SU-DHL-6 (cell line): ENCODE data around the gene BAZ1A.

ENCODE experiments used
- CTCF ChIP-seq: fragments of 200-600 bp; sonication (generic); IDR thresholded peaks from one replicate; pipeline ENCODE4 v1.5.1; 2017; ENCODE audit warnings: antibody characterized with exemption, mild to moderate bottlenecking, low read length, moderate library complexity; ENCODE audit not compliant: insufficient read depth, poor library complexity, severe bottlenecking
- EZH2phosphoT487 ChIP-seq: fragments of 200-600 bp; sonication (generic), shearing (Covaris generic); conservative IDR thresholded peaks from 2 replicates; pipeline ENCODE4 v1.6.1; 2018; ENCODE audit warnings: mild to moderate bottlenecking, antibody characterized with exemption, low read length, moderate library complexity, mixed read lengths

- no peak for TF ChIP-seq CTCF
- TF ChIP-seq EZH2phosphoT487, result no peak
Observed at GRCh38 chr14:34837801-34838322, 37.3 kb downstream of the BAZ1A start.
